Astrocyte of the cerebellum (primary cell): Measurements from ENCODE around the gene HLA-DMA.
A peak's percentile ranks its signal among the peaks of the same experiment; 100 is the strongest.

Experiments
- DNase-seq: peaks from one replicate; pipeline ENCODE4 v3.0.0-alpha.2; 2011; ENCODE audit warnings: low read depth
- H3K4me3 ChIP-seq: 2 replicates; pipeline ENCODE4 v1.5.1; 2011; ENCODE audit warnings: mild to moderate bottlenecking, low read depth, low read length, moderate library complexity
- in situ Hi-C: cut with HindIII; loops from 2 replicates; pipeline ENCODE4 v1.10.0; 2017; ENCODE audit warnings: low sequenced_read_pairs
- TF ChIP-seq, protein P1 (sequence below): IDR thresholded peaks from 2 replicates; pipeline ENCODE4 v1.5.1; 2012; ENCODE audit warnings: low read length, low read depth, moderate library complexity, mild to moderate bottlenecking; ENCODE audit errors: missing control alignments

HLA-DMA gene

DNA sequence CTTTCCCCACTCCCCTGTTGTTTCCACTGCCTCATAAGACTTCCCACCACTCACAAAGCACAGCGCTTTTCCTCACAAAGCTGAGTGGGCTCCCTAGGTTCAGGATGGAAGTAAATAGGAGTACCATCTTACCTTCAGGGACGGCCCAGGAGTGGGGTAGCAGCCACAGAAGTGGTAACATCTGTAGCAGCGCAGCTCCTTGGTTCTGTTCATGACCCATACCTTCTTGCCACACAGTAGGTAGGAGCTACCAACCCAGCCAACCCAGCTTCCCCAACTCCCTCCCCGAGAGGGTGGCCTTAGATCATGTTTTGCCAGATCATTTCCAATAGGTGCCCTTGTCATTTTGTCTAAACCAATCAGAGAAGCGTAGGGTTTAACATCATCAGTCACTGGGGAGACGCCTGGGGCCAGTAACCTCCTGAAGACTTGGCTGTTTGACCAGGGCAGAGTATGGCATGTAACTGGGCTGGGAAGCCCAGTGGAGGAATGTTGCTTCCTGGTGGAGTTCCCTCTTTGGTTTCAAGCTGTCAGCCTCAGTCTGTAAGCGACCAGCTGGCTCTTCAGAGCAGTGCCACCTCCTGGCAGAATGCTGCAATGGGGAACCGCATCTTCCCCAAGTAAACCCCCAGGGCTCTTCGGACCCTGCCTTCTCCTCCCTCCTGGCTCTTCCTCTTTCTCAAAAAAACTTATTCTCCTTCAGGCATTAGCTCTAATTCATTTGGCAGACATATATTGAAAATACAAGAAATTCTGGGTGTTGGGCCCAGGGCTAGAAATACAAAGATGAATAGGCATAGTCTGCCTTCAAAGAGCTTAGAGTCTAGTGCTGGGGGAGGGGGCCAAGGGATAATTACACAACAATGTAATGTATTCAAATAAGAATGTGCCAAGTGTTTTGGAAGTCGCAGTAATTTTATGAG lies at the start of gene HLA-DMA:
Gene HLA-DMA, minus strand, starts transcription at position 281 of the 923 bp plus-strand sequence. Its CDS starts 61 bp downstream, at position 220.
- H3K4me3 ChIP-seq, result no peak within 1 kb of the TSS
- in situ Hi-C loops, result no loop called here
- DNase-seq, result peak; percentile 81
- TF ChIP-seq, protein P1, sequence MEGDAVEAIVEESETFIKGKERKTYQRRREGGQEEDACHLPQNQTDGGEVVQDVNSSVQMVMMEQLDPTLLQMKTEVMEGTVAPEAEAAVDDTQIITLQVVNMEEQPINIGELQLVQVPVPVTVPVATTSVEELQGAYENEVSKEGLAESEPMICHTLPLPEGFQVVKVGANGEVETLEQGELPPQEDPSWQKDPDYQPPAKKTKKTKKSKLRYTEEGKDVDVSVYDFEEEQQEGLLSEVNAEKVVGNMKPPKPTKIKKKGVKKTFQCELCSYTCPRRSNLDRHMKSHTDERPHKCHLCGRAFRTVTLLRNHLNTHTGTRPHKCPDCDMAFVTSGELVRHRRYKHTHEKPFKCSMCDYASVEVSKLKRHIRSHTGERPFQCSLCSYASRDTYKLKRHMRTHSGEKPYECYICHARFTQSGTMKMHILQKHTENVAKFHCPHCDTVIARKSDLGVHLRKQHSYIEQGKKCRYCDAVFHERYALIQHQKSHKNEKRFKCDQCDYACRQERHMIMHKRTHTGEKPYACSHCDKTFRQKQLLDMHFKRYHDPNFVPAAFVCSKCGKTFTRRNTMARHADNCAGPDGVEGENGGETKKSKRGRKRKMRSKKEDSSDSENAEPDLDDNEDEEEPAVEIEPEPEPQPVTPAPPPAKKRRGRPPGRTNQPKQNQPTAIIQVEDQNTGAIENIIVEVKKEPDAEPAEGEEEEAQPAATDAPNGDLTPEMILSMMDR, result peak; percentile 82

GRCh38 chr6:33001685-33002084 lies 48.8 kb upstream of the HLA-DMA start:
- H3K4me3 ChIP-seq, result no peak overlapping the region
- TF ChIP-seq, protein P1, result no peak
- in situ Hi-C loops, result no loop called here
- DNase-seq, result no peak

DNA sequence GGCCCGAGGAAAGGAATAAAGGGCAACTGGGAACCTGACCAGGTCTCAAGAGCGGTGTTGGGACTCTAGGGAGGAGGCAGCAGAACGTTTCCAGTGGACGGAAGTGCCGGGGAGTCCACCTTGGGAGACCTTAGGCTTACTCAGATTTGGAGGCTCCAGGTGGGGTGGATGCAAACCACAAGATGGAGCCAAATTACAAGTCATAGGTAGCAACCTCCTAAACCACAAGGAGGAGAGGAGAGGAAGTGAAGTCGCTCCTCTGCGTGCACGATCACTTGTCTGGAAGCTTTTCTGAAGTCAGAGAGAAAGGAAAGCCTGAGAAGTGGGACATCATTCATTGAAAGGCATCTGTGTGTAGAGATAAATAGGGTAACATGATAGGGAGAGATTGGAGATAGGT lies 47.2 kb upstream of the HLA-DMA start:
- TF ChIP-seq, protein P1, result no peak
- H3K4me3 ChIP-seq, result no peak overlapping the region
- no peak for DNase-seq
- in situ Hi-C loops, result no loop called here

DNA sequence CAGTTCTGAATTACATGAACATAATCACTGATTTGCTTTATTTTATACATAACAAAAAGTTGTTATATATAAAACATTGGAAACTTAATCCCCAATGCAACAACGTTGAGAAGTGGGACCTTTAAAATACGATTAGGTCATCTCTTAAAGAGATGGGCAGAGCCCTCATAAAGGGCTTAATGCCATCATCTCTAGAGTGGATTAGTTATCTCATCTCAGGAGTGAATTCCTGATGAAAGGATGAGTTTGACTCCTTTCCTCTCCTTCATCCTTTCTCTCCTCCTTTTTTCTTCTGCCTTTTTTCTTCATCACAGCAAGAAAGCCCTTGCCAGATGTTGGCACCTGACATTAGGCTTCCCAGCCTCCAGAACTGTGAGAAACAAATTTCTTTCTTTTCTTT lies 42.6 kb upstream of the HLA-DMA start:
- no peak overlapping the region for H3K4me3 ChIP-seq
- TF ChIP-seq, protein P1, result no peak
- DNase-seq, result no peak
- in situ Hi-C loops, result no loop called here

GRCh38 chr6:32993363-32993973 lies 40.6 kb upstream of the HLA-DMA start:
- no peak overlapping the region for H3K4me3 ChIP-seq
- TF ChIP-seq, protein P1, result no peak
- in situ Hi-C loops, result no loop called here
- no peak for DNase-seq

DNA sequence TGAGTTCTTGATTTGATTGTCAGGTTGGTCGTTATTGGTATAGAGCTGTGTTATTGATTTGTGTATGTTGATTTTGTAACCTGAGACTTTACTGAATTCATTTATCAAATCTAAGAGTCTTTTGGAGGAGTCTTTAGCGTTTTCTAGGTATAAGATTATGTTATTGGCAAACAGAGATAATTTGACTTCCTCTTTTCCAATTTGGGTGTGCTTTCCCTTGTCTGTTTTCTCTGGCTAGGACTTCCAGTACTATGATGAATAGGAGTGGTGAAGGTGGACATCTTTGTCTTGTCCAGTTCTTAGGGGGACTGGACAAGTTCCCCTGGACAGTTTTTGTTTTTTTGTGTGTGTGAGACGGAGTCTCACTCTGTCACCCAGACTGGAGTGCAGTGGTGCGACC lies 39.1 kb upstream of the HLA-DMA start:
- TF ChIP-seq, protein P1, result no peak
- no peak for DNase-seq
- H3K4me3 ChIP-seq, result no peak overlapping the region
- in situ Hi-C loops, result no loop called here
